ENCODE data around the gene NNMT.

DNA sequence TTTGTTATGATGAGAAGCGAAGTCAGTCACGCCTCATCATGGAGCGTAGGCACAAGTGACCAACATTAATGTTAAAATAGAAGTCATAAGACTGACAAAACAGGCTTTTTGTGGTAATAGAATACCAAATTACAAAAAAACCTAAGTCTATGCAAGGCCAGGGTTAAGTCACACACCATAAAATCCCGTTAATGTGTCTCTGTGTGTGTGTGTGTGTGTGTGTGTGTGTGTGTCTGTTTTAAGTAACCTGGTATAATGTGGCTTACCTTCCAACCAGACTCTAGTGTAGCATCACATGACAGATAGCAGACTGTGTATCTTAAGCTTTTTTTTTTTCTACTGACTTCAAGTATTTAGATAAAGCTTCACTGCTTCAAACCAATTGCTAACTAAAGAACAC is 66.1 kb downstream of the NNMT start:
- TF ChIP-seq POLR2A (IDR thresholded peaks at IDR 0.05): no peak
- TF ChIP-seq, protein P1, sequence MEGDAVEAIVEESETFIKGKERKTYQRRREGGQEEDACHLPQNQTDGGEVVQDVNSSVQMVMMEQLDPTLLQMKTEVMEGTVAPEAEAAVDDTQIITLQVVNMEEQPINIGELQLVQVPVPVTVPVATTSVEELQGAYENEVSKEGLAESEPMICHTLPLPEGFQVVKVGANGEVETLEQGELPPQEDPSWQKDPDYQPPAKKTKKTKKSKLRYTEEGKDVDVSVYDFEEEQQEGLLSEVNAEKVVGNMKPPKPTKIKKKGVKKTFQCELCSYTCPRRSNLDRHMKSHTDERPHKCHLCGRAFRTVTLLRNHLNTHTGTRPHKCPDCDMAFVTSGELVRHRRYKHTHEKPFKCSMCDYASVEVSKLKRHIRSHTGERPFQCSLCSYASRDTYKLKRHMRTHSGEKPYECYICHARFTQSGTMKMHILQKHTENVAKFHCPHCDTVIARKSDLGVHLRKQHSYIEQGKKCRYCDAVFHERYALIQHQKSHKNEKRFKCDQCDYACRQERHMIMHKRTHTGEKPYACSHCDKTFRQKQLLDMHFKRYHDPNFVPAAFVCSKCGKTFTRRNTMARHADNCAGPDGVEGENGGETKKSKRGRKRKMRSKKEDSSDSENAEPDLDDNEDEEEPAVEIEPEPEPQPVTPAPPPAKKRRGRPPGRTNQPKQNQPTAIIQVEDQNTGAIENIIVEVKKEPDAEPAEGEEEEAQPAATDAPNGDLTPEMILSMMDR (IDR thresholded peaks at IDR 0.05 in 4 of 5, conservative IDR thresholded peaks at IDR 0.05 in 1 of 5): no peak

Data from gastrocnemius medialis (tissue), 4 donors.